Hepatocyte (in vitro differentiated cells): Measurements from ENCODE around the gene JAG1.

Experiments
- EZH2 ChIP-seq: fragments of 200-600 bp; sonication (generic); IDR thresholded peaks from 2 replicates; pipeline ENCODE4 v1.6.1; 2016; ENCODE audit warnings: antibody characterized with exemption, mild to moderate bottlenecking, borderline replicate concordance
- TF ChIP-seq, protein P1 (sequence below): fragments of 200-600 bp; sonication (generic); IDR thresholded peaks from 2 replicates; pipeline ENCODE4 v1.5.1; 2016; ENCODE audit warnings: antibody characterized with exemption, mild to moderate bottlenecking; ENCODE audit not compliant: poor library complexity

GRCh38 chr20:10651227-10651990, 22.4 kb downstream of the JAG1 start:
- TF ChIP-seq, protein P1, sequence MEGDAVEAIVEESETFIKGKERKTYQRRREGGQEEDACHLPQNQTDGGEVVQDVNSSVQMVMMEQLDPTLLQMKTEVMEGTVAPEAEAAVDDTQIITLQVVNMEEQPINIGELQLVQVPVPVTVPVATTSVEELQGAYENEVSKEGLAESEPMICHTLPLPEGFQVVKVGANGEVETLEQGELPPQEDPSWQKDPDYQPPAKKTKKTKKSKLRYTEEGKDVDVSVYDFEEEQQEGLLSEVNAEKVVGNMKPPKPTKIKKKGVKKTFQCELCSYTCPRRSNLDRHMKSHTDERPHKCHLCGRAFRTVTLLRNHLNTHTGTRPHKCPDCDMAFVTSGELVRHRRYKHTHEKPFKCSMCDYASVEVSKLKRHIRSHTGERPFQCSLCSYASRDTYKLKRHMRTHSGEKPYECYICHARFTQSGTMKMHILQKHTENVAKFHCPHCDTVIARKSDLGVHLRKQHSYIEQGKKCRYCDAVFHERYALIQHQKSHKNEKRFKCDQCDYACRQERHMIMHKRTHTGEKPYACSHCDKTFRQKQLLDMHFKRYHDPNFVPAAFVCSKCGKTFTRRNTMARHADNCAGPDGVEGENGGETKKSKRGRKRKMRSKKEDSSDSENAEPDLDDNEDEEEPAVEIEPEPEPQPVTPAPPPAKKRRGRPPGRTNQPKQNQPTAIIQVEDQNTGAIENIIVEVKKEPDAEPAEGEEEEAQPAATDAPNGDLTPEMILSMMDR = no peak
- TF ChIP-seq EZH2 = no peak
